A549 (cell line): ENCODE measurements around the gene UBE2E2. TPM values are rescaled to one million over a fixed set of nuclear protein-coding genes. Genes with fewer than 3 reads are reported as not detected.

Experiments used
- ATAC-seq, 2 experiments: fragments of 200-7000 bp in 1 of 2; fragments of >200 bp in 1 of 2; cut with Nextera tagmentation in 1 of 2; cut with Tn5 transposase in 1 of 2; 3 replicates each; pipeline versions ENCODE4 v1.8.0 to v1.9.1; 2018 to 2020; ENCODE audit warnings: mild to moderate bottlenecking in 1 of 2, moderate library complexity in 1 of 2
- CTCF ChIA-PET: fragments of 300-600 bp; sonication (Branson Sonifier 250); formaldehyde crosslinking; extraction: SDS; loops from one replicate; lab custom pipeline; 2021; ENCODE audit warnings: antibody characterized with exemption, inconsistent platforms; lab: Yijun Ruan, JAX
- POLR2A ChIA-PET: fragments of 350-600 bp; formaldehyde crosslinking; extraction: SDS; loops from one replicate; lab custom pipeline; 2021; ENCODE audit warnings: antibody characterized with exemption, inconsistent platforms; lab: Yijun Ruan, JAX
- DNase-seq, 2 experiments: peaks; one replicate each; pipeline versions ENCODE4 v3.0.0 to v3.0.0-alpha.2; 2011 to 2016; ENCODE audit warnings: low read depth in 1 of 2, low spot score in 1 of 2
- FAIRE-seq: peaks from 2 replicates; lab custom pipeline; 2011; peaks lifted over from hg19 to GRCh38; lab: Jason Lieb, UNC
- H3K27ac ChIP-seq, 2 experiments: fragments of >200 bp; sonication (Bioruptor Twin); formaldehyde crosslinking; 3 replicates each; pipeline ENCODE4 v1.5.1; 2016 to 2017
- H3K4me1 ChIP-seq: fragments of >200 bp; sonication (Bioruptor Twin); formaldehyde crosslinking; 3 replicates; pipeline ENCODE4 v1.6.1; 2016
- H3K4me2 ChIP-seq: fragments of >200 bp; sonication (Bioruptor Twin); formaldehyde crosslinking; 3 replicates; pipeline ENCODE4 v1.6.1; 2016
- H3K4me3 ChIP-seq: fragments of >200 bp; sonication (Bioruptor Twin); formaldehyde crosslinking; 3 replicates; pipeline ENCODE4 v1.5.1; 2016
- H3K9me3 ChIP-seq: fragments of >200 bp; sonication (Bioruptor Twin); formaldehyde crosslinking; 3 replicates; pipeline ENCODE4 v1.6.1; 2016
- ELK1 ChIP-seq: fragments of 150-350 bp; IDR thresholded peaks from 2 replicates; pipeline ENCODE4 v1.6.1; 2014; ENCODE audit warnings: low read depth, mild to moderate bottlenecking, low read length
- FOXS1 ChIP-seq: fragments of 250-450 bp; sonication (Bioruptor Pico); IDR thresholded peaks from 2 replicates; pipeline ENCODE4 v1.5.0; 2020; ENCODE audit warnings: mild to moderate bottlenecking, moderate library complexity
- HOXA7 ChIP-seq: fragments of 250-450 bp; sonication (Bioruptor Pico); IDR thresholded peaks from 2 replicates; pipeline ENCODE4 v1.5.0; 2020; ENCODE audit warnings: mild to moderate bottlenecking, moderate library complexity
- HOXB5 ChIP-seq: fragments of 250-450 bp; sonication (Bioruptor Pico); IDR thresholded peaks from 2 replicates; pipeline ENCODE4 v1.5.0; 2020; ENCODE audit warnings: mild to moderate bottlenecking, moderate library complexity
- MAZ ChIP-seq: fragments of 150-350 bp; IDR thresholded peaks from 2 replicates; pipeline ENCODE4 v1.6.1; 2014; ENCODE audit warnings: antibody characterized with exemption, low read depth, low read length, borderline replicate concordance
- MYC ChIP-seq: IDR thresholded peaks from 2 replicates; pipeline ENCODE4 v1.6.1; 2012; ENCODE audit warnings: mild to moderate bottlenecking, inconsistent platforms, low read length, improper control_type of control experiment, borderline replicate concordance
- RAD21 ChIP-seq, 2 experiments: fragments of >200 bp in 1 of 2; sonication (Bioruptor Twin) in 1 of 2; formaldehyde crosslinking in 1 of 2; IDR thresholded peaks in 1 of 2; conservative IDR thresholded peaks in 1 of 2; 2 replicates in 1 of 2; 3 replicates in 1 of 2; pipeline ENCODE4 v1.6.1; 2012 to 2018; ENCODE audit warnings: inconsistent platforms in 1 of 2
- RARB ChIP-seq: fragments of 250-450 bp; sonication (Bioruptor Pico); IDR thresholded peaks from 2 replicates; pipeline ENCODE4 v1.8.0; 2021; ENCODE audit warnings: mild to moderate bottlenecking, moderate library complexity
- ZFP36 ChIP-seq: fragments of 450-650 bp; IDR thresholded peaks from 2 replicates; pipeline ENCODE4 v1.6.1; 2014; ENCODE audit warnings: borderline replicate concordance; ENCODE audit not compliant: partially characterized antibody
- WGBS: methylation state at CpG from one replicate; pipeline ENCODE4 v1.1.6; 2017; ENCODE audit errors: missing lambda C conversion rate; 5-methylcytosine and 5-hydroxymethylcytosine counted together
- polyA plus RNA-seq, 4 experiments: library from polyadenylated mRNA; depleted of rRNA in 3 of 4; stranded (reverse); fragments of >200 nt; fragmentation: RNase III in 1 of 4; extraction: RNeasy Plus Mini Kit Qiagen cat#74134 plus additional on column Dnase treatment in 1 of 4; gene quantifications; 2 replicates in 3 of 4; 3 replicates in 1 of 4; pipeline ENCODE4 v1.2.3, GENCODE V29; 2011 to 2017
- TF ChIP-seq, protein P1 (sequence below): IDR thresholded peaks from 2 replicates; pipeline ENCODE4 v1.6.1; 2012
- TF ChIP-seq, protein P2 (sequence below): IDR thresholded peaks from 2 replicates; pipeline ENCODE4 v1.6.1; 2012

UBE2E2 gene
- polyA plus RNA-seq, 2 of the 4 experiments (the other 2 are of a cell fraction): 28.3 to 56.1 TPM

DNA sequence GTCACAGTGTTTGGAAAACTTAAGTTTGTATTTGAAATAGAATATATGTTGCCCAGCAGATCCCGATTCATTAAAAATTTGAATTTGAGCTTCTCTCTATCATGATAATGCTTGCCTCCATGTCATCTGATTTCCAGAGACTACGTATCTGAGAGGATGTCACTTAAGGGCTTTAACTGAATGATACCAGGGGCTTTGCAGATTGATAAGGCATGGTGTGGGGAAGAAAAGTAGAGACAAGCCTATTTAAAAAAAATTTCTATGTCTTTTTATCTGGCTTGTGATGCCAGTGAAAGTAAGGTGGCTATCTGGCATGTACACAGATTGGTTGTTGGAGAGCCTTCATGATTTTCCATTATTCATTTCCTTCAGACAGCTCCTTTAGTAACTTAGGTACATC, 72.7 kb downstream of the UBE2E2 start (continued):
- TF ChIP-seq FOXS1 (CRISPR knock-in tag): no peak
- TF ChIP-seq, all 56 proteins: peak for 0

- ChIA-PET CTCF (no interaction called here), POLR2A (no interaction called here)
- Histone ChIP-seq H3K4me3 (no peak overlapping the region), H3K9me3 (no peaks in the 10 kb centered on the region), H3K4me1 (peaks cover 32% of the 10 kb centered on the region; the same call in 2 of the 3 replicates), H3K27ac (no peak overlapping the region), H3K4me2 (peak overlapping the region; percentile 17; the same call in 2 of the 3 replicates)
- ATAC-seq: no peak; a peak in 1 of 6 replicates
- peak; percentile 36 for FAIRE-seq
- WGBS: 56% methylated on average over 7 of the region's 7 CpGs
- TF ChIP-seq ELK1 (no peak), MAZ (no peak)
- TF ChIP-seq, protein P1, sequence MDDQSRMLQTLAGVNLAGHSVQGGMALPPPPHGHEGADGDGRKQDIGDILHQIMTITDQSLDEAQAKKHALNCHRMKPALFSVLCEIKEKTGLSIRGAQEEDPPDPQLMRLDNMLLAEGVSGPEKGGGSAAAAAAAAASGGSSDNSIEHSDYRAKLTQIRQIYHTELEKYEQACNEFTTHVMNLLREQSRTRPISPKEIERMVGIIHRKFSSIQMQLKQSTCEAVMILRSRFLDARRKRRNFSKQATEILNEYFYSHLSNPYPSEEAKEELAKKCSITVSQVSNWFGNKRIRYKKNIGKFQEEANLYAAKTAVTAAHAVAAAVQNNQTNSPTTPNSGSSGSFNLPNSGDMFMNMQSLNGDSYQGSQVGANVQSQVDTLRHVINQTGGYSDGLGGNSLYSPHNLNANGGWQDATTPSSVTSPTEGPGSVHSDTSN: no peak
- TF ChIP-seq, all 56 proteins: peak for 0
- no peak for DNase-seq
These were observed 74.0 kb downstream of the UBE2E2 start for GRCh38 chr3:23276913-23277658.

GRCh38 chr3:23277688-23278087, 74.6 kb downstream of the UBE2E2 start:
- no peak for DNase-seq
- no peak for ATAC-seq
- H3K4me1 ChIP-seq: peaks cover 30% of the 10 kb centered on the region; the same call in 2 of the 3 replicates
- H3K4me3 ChIP-seq: no peak overlapping the region
- POLR2A ChIA-PET: no interaction called here
- peak overlapping the region; percentile 17; the same call in 1 of the 3 replicates for H3K4me2 ChIP-seq
- FAIRE-seq: no peak
- H3K27ac ChIP-seq: no peak overlapping the region
- CTCF ChIA-PET: no interaction called here
- TF ChIP-seq ELK1 (no peak), RAD21 (conservative IDR thresholded peaks at IDR 0.05 in 1 of 2, IDR thresholded peaks at IDR 0.05 in 1 of 2) (no peak), HOXA7 (CRISPR knock-in tag) (no peak), MYC (no peak)
- TF ChIP-seq, protein P2, sequence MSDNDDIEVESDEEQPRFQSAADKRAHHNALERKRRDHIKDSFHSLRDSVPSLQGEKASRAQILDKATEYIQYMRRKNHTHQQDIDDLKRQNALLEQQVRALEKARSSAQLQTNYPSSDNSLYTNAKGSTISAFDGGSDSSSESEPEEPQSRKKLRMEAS: no peak
- H3K9me3 ChIP-seq: no peaks in the 10 kb centered on the region
- 55% methylated on average over 3 of the region's 3 CpGs for WGBS

DNA sequence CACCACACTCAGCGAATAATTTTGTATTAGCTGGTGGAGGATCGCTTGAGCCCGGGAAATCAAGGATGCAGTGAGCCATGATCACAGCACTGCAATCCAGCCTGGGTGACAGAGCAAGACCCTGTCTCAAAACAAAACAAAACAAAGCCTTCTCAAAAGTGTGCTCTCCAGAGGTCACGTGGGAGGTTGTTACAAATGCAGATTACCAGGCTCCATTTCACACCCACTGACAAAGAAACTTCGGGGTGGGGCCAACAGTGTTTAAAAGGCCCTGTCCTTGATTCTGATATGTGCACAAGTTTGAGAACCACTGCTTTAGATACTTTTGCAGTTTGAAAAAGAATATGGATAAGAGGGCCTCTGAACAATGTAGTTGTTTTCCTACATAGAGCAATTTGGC, 80.5 kb downstream of the UBE2E2 start:
- CTCF ChIA-PET: no interaction called here
- WGBS: 91% methylated on average over 5 of the region's 5 CpGs
- TF ChIP-seq MYC (no peak), RARB (CRISPR knock-in tag) (no peak), HOXB5 (CRISPR knock-in tag) (no peak), ZFP36 (no peak), MAZ (no peak)
- TF ChIP-seq, all 56 proteins: peak for 0
- POLR2A ChIA-PET: no interaction called here
- Histone ChIP-seq H3K27ac (no peak overlapping the region), H3K4me3 (no peak overlapping the region), H3K9me3 (peaks cover 6% of the 10 kb centered on the region; the same call in 2 of the 3 replicates), H3K4me1 (no peaks in the 10 kb centered on the region), H3K4me2 (no peak overlapping the region)
- no peak for DNase-seq
- FAIRE-seq: no peak
- no peak for ATAC-seq
